Measurements from ENCODE around the gene RGL2.

GRCh38 chr6:33277663-33278391, 20.9 kb downstream of the RGL2 start:
- TF ChIP-seq MXI1 (IDR thresholded peaks at IDR 0.05; ENCODE audit: low read depth, low read length) (no peak), MEF2A (IDR thresholded peaks at IDR 0.05; ENCODE audit: borderline replicate concordance, low read depth) (no peak), CTCF (IDR thresholded peaks at IDR 0.05) (no peak; the same call in 1 of the 2 replicates)
